Spinal cord (tissue), 10 donors: Measurements from ENCODE around the gene CTNNA3. TPM values are rescaled to one million over a fixed set of nuclear protein-coding genes. Genes with fewer than 3 reads are reported as not detected.

Experiments used
- DNase-seq, 6 donors: peaks; one replicate each; pipeline versions ENCODE4 v3.0.0 to v3.0.0-alpha.2; 2013 to 2015; ENCODE audit warnings: low spot score in 6 of 6, low read depth in 4 of 6
- H3K27ac ChIP-seq: one replicate; pipeline ENCODE4 v1.5.1; 2013; ENCODE audit warnings: low read depth, low read length, control low read depth
- H3K27me3 ChIP-seq: one replicate; pipeline ENCODE4 v1.6.1; 2013; ENCODE audit warnings: low read length; ENCODE audit not compliant: control insufficient read depth, insufficient read depth
- H3K36me3 ChIP-seq: one replicate; pipeline ENCODE4 v1.6.1; 2013; ENCODE audit warnings: low read length; ENCODE audit not compliant: control insufficient read depth, insufficient read depth
- H3K4me1 ChIP-seq: one replicate; pipeline ENCODE4 v1.6.1; 2013; ENCODE audit warnings: low read length; ENCODE audit not compliant: control insufficient read depth, insufficient read depth
- H3K4me3 ChIP-seq: one replicate; pipeline ENCODE4 v1.5.1; 2013; ENCODE audit warnings: low read depth, low read length, control low read depth
- H3K9me3 ChIP-seq: one replicate; pipeline ENCODE4 v1.6.1; 2013; ENCODE audit warnings: low read length; ENCODE audit not compliant: control insufficient read depth, insufficient read depth
- WGBS: methylation state at CpG from one replicate; pipeline ENCODE4 v1.1.5; 2013; ENCODE audit warnings: missing lambda C conversion rate; ENCODE audit not compliant: insufficient coverage; 5-methylcytosine and 5-hydroxymethylcytosine counted together
- polyA plus RNA-seq, 2 donors: library from polyadenylated mRNA; unstranded; fragments of 120-200 nt; gene quantifications; one replicate each; pipeline ENCODE4 v1.2.1, GENCODE V29; 2013; ENCODE audit not compliant: insufficient read length in 2 of 2
- total RNA-seq, 2 donors: library from RNA; depleted of rRNA in 1 of 2; stranded (reverse); fragments of 120-200 nt in 1 of 2; fragments of >200 nt in 1 of 2; gene quantifications; one replicate each; pipeline versions ENCODE4 v1.2.3 to v1.2.4, GENCODE V29; 2013 to 2014
- donor health status: healthy.

CTNNA3 gene
- total and polyA plus RNA-seq, 4 donors, result 15.3 to 63.5 (median 41.0) TPM

DNA sequence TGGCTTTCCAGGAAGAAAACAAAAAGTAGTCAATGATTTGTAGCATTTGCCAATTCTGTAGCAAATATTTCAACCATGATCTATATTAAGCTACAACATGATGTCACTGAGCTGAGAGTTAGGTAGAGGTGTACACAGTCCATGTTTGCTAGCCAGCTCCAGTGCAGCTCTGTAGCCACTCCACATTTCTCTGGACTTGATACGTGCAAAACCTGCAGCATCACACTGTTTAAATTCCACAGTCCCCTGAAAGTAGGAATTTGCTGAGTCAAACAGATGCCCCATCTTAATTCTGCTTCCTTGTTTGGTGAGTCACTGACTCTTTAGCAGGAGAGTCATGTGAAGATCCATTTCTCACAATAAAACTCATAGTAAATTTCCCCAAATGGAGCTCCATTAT, 859.9 kb downstream of the CTNNA3 start:
- no peak overlapping the region for H3K27ac ChIP-seq
- H3K4me1 ChIP-seq, result no peaks in the 10 kb centered on the region
- WGBS, result no CpG with 5 or more reads among the region's 1 CpG
- no peaks in the 10 kb centered on the region for H3K36me3 ChIP-seq
- no peaks in the 10 kb centered on the region for H3K9me3 ChIP-seq
- no peaks in the 10 kb centered on the region for H3K27me3 ChIP-seq
- no peak for DNase-seq
- no peak overlapping the region for H3K4me3 ChIP-seq

- Histone ChIP-seq H3K4me3 (no peak overlapping the region), H3K36me3 (no peaks in the 10 kb centered on the region), H3K27me3 (no peaks in the 10 kb centered on the region), H3K27ac (no peak overlapping the region), H3K4me1 (no peaks in the 10 kb centered on the region), H3K9me3 (no peaks in the 10 kb centered on the region)
- no peak for DNase-seq
Measured at GRCh38 chr10:66835400-66835799, 860.6 kb downstream of the CTNNA3 start.

DNA sequence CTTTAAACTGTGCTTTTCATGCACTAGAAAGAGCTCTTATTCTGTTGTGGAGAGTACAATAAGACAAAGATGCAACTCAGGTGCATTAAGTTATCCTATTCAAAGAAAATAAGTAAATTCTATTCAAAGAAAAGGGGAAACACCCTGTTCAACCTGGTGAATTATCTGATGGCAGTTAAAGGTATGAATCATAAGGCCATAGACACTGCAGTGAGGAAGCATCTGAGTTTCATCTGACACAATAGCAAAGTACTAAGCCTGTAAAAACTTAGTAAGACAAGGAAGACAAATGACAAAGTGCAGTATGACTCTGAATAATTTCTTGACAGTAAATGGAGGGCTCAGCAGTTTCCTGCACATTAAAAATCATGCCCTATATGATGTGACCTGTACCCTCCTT, 861.2 kb downstream of the CTNNA3 start:
- H3K4me3 ChIP-seq, result no peak overlapping the region
- no peak for DNase-seq
- H3K27me3 ChIP-seq, result no peaks in the 10 kb centered on the region
- H3K27ac ChIP-seq, result no peak overlapping the region
- no peaks in the 10 kb centered on the region for H3K36me3 ChIP-seq
- no peaks in the 10 kb centered on the region for H3K9me3 ChIP-seq
- H3K4me1 ChIP-seq, result no peaks in the 10 kb centered on the region

- Histone ChIP-seq H3K36me3 (no peaks in the 10 kb centered on the region), H3K4me1 (no peaks in the 10 kb centered on the region), H3K27ac (no peak overlapping the region), H3K27me3 (no peaks in the 10 kb centered on the region), H3K4me3 (no peak overlapping the region), H3K9me3 (no peaks in the 10 kb centered on the region)
- no CpG with 5 or more reads among the region's 1 CpG for WGBS
- no peak for DNase-seq
Measured at GRCh38 chr10:66833861-66834260, 862.1 kb downstream of the CTNNA3 start.

DNA sequence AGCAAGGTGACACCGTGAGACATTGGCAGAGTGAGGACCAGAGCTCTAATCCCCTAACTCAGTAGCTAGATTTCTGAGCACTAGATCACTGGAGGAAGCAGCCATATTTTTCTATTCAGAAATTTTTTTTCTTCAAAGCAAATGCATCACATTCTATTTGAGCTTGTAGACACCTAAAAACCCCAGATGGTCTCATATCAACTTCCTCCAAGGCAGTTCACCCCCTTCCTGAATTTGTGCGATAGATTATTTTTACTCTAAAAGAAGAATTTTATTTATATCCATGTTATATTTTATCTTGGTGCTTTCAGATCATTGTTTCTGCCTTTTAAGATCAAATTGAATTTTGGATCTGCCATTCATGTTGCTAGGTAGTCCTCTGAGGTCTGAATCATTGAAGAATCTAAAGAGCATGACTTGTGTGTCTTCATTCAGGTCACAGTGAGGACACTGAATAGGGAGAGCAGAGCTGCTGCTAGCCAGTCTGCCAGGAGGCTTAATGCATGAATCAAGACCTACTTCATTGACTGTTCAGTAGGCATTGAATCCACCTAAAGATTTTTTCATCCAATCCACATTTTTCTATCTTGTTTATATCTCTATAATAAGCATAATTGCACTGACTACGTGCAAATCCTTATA, 863.1 kb downstream of the CTNNA3 start:
- 100% methylated on average over 1 of the region's 3 CpGs for WGBS
- H3K9me3 ChIP-seq, result no peaks in the 10 kb centered on the region
- H3K36me3 ChIP-seq, result no peaks in the 10 kb centered on the region
- H3K4me3 ChIP-seq, result no peak overlapping the region
- H3K4me1 ChIP-seq, result no peaks in the 10 kb centered on the region
- H3K27me3 ChIP-seq, result no peaks in the 10 kb centered on the region
- no peak overlapping the region for H3K27ac ChIP-seq
- no peak for DNase-seq

DNA sequence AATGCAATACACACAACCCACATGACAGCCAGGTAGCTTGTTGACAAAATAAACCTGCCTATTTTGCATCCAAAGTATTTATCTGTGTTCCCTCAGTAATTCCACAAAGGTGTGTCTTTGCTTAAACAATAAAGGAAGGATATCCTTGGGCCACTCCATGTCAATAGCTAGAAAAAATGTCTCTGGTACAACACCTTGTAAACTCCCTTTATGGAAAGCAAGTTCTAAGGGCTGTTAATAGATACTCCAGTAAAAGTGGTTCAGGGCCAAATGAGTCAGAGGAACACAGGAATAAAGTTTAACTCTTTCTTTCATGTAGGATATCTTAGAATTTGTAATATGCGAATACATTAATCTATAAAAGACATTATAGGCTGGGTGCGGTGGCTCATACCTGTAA, 867.0 kb downstream of the CTNNA3 start:
- WGBS, result no CpG with 5 or more reads among the region's 2 CpGs
- no peak for DNase-seq
- Histone ChIP-seq H3K27me3 (no peaks in the 10 kb centered on the region), H3K36me3 (no peaks in the 10 kb centered on the region), H3K4me1 (no peaks in the 10 kb centered on the region), H3K9me3 (no peaks in the 10 kb centered on the region), H3K4me3 (no peak overlapping the region), H3K27ac (no peak overlapping the region)

- H3K4me3 ChIP-seq, result no peak overlapping the region
- H3K9me3 ChIP-seq, result no peaks in the 10 kb centered on the region
- no peaks in the 10 kb centered on the region for H3K4me1 ChIP-seq
- H3K27me3 ChIP-seq, result no peaks in the 10 kb centered on the region
- no peaks in the 10 kb centered on the region for H3K36me3 ChIP-seq
- peak in 1 of 6 donors; percentile 13 for DNase-seq
- WGBS, result no CpG with 5 or more reads among the region's 1 CpG
- H3K27ac ChIP-seq, result no peak overlapping the region
Measured at GRCh38 chr10:66827353-66827752, 868.6 kb downstream of the CTNNA3 start.

- peak in 1 of 6 donors; percentile 8 for DNase-seq
- no CpG with 5 or more reads among the region's 1 CpG for WGBS
- Histone ChIP-seq H3K9me3 (no peaks in the 10 kb centered on the region), H3K36me3 (no peaks in the 10 kb centered on the region), H3K4me3 (no peak overlapping the region), H3K27me3 (no peaks in the 10 kb centered on the region), H3K4me1 (no peaks in the 10 kb centered on the region), H3K27ac (no peak overlapping the region)
Measured at GRCh38 chr10:66823301-66823700, 872.7 kb downstream of the CTNNA3 start.

DNA sequence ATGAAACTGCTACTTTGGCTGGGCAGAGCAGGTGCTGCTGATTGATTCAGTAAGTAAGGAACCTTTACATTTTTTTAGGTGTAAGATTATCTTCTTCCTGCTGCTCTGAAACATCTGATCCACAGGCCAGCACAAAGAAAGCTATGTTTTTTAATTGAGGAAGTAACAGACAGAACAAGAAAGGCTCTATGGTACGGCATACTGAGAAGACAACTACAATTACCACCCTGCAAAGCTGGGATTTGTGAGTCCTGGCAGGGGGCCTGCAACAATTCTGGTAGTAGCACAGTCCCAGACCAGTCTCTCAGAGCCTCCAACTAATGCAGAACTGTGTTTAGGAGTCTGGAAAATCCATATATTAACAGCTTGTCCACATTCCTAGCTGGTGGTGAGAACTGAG, 873.2 kb downstream of the CTNNA3 start:
- H3K4me3 ChIP-seq, result no peak overlapping the region
- peak overlapping the region; percentile 19 for H3K27ac ChIP-seq
- no peaks in the 10 kb centered on the region for H3K27me3 ChIP-seq
- no peaks in the 10 kb centered on the region for H3K4me1 ChIP-seq
- DNase-seq, result peak in 4 of 6 donors; percentile 28 to 75 (median 46)
- no peaks in the 10 kb centered on the region for H3K9me3 ChIP-seq
- WGBS, result no CpG with 5 or more reads among the region's 1 CpG
- no peaks in the 10 kb centered on the region for H3K36me3 ChIP-seq

DNA sequence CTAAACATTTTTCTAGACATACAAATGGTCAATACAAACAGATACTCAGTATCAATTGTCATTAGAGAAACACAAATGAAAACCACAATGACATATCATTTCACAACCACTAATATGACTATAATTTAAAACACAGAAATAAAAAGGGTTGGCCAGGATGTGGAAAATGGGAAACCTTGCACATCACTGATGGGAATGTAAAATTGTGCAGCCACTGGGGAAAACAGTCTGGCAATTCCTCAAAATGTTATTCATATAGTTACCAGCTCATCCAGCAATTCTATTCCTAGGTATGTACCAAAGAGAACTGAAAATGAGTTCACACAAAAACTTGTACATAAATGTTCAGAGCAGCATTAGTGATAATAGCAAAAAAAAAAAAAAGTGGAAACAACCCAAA, 876.3 kb downstream of the CTNNA3 start:
- Histone ChIP-seq H3K9me3 (no peaks in the 10 kb centered on the region), H3K27ac (no peak overlapping the region), H3K4me3 (no peak overlapping the region), H3K4me1 (no peaks in the 10 kb centered on the region), H3K27me3 (no peaks in the 10 kb centered on the region), H3K36me3 (no peaks in the 10 kb centered on the region)
- no peak for DNase-seq
